HG03159 (cell line): ENCODE data around the gene PM20D1.

ENCODE experiments used
- ATAC-seq: cut with Tn5 transposase; IDR thresholded peaks from one replicate; pipeline ENCODE4 v1.9.1; 2021; ENCODE audit warnings: mild to moderate bottlenecking, moderate library complexity; ENCODE audit not compliant: unreplicated experiment

Gene PM20D1

DNA sequence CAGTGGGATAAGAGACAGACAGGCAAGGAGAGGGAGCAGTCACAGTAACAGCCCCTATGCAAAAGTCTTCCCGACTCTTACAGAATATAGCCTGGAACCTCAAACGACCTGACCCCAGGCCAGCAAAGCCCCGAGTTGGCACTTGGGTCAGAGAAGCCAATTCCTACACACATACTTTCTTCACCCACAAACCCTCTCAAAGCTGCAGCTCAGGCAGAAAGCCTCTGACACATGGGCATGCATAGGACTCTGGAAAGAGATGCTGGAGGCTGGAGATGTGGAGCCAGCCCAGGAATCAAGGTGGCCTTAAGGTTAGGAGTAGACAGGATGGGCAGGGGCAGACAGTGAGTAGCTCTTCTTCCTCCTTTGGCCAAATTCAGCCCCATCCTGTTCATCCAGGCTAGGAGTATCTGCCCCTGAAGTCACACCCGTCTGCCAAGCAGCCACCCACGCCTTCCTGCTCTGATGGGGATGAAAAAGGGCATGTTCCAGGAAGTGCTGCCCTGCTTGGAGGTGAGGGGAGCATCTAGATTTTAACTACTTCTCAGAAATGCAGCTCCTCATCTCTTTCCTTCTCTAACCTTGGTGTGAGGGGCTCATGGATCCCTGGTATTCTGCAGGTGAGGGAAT lies 44.7 kb downstream of the PM20D1 start:
- ATAC-seq = no peak

DNA sequence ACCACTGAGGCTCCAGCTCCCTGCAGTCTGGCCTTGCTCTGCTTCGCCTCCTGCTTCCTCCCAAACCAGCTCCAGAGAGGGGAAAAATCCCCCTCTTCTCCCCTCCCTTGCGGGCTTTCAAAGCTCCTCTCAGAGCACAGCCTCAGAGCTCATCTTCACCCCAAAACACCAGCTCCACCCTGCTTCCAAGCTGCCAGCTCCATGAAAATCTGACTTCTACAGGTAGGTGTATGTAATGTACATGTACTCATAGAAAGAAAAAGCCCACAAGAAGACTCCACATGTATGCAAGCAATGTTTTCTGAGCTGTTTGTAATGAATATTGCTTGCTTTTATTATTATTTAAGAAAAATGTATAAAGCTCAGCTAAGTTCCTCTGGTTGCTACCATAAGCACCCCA lies 45.3 kb downstream of the PM20D1 start:
- ATAC-seq = no peak

DNA sequence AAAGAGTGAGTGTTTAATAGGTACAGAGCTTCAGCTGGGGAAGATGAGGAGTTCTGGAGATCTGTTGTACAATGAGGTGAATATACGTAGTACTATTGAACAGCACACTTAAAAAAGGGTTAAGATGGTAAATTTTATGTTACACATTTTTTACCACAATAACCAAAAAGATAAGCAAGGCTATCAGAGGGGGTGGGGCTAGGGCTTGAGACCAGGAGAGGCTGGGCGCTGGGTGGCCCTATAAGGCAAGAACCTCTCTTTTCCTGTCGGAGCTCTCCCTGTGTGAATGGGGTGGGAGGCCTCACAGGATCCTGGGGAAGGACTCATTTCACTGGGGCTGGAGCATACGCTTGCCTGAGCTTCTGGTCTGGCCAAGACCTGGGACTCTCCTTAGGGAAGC lies 45.9 kb downstream of the PM20D1 start:
- no peak for ATAC-seq

DNA sequence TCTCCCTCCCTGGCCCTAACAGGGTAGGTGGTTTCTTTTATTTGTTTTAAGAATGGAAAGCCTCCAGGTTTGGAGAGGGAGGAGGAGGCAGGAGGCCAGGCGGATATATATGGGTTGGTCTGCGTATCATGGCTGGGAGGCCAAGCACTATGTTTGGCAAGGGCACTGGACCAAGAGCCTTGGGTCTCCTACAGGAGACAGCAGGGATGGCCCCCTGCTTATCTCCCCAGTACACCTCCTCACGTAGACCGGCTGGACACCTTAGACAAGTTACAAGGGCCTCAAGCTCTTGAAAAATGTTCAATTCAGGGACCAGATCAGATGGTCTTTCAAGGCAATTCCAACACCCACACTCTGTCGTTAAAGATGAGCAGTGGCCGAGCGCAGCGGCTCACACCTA lies 47.9 kb downstream of the PM20D1 start:
- no peak for ATAC-seq

DNA sequence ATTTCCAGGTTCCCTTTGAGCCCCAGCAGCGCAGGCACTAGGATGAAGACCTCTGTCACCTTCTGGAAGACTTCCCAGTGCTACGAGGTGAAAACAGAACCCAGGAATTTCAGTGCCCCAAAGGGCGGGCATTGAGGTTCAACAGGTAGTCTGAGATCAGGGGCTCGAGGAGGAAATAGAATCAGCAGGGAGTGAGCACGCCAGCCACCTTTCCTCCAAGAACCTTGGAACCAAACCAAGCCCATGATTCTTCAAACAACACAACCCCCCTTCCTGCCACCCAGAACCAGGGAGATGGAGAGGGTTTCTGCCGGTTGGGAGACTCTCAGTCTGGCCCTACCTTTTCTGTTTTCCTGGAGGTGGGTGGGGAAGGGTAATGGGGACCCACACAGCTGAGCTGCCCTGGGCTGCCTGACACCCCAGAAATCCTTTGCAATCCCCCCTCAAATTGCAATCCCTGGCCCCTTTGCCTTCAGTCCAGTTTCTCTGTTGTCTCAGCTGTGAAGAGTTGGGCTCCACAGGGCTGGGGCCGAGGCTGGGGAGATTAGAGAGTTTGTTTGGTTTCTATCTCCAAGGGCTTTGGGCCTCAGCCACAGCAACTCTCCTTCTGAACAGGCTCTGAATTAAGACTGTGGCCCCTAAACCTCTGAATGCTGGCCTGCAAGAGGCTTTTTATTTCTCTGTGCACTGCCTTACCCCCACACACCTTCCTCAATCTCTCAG lies 48.8 kb downstream of the PM20D1 start:
- ATAC-seq = no peak

DNA sequence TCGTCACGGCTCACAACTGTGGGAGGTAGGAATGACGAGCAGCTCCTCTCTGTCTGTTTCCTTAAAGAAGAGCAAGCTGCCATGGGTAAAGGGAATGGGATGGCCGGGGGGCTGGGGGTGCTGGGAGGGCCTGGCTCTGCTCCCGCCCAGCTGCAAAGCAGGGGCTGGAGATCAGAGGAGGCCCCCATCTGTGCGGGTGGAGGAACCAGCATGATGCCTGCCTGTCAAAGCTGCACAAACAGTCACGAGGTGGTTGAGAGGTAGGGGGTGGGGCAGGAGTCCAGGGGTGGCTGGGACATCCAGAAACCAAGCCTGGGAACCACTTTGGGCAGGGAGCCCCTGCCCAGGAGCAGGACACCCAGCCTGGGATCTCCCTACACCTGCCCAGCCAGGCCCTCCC lies 49.5 kb downstream of the PM20D1 start:
- no peak for ATAC-seq

DNA sequence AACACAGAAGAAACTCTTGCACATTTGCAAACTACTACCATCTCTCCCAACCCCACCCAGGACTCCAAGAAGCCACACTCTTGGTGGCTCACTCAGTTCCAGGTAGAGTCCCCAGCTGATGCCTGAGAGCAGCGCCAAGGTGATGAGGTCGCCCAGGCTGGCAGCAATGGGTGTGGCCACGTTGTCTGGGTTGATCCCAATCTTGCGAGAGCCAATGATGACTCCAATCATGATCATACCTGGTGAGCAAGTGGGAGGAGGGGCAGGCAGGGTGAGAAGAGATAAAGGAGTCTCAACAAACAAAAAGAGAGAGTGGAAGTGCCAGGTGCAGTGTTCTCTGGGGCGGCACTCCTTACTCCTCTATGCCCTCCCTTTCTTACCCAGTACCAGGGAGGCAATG lies 51.4 kb downstream of the PM20D1 start:
- ATAC-seq = no peak

DNA sequence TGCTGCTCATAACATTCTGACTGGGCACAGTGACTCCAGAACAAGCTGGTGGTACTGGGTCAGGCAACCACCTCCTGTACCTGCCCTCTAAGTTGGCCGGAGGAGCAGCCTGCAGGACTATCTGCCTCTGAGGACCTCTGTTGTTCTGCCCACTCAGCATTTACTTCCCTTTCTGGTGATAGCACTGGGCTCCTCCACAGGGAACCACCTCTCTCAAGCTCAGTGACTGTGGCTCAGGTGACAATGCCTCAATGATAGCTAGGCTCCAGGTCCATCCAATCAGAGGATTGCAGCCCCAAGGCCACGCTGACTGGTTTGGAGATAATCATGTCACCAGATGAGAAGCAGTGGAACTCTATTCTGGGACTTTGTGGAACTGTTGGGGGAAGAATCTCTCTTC lies 52.8 kb downstream of the PM20D1 start:
- no peak for ATAC-seq

DNA sequence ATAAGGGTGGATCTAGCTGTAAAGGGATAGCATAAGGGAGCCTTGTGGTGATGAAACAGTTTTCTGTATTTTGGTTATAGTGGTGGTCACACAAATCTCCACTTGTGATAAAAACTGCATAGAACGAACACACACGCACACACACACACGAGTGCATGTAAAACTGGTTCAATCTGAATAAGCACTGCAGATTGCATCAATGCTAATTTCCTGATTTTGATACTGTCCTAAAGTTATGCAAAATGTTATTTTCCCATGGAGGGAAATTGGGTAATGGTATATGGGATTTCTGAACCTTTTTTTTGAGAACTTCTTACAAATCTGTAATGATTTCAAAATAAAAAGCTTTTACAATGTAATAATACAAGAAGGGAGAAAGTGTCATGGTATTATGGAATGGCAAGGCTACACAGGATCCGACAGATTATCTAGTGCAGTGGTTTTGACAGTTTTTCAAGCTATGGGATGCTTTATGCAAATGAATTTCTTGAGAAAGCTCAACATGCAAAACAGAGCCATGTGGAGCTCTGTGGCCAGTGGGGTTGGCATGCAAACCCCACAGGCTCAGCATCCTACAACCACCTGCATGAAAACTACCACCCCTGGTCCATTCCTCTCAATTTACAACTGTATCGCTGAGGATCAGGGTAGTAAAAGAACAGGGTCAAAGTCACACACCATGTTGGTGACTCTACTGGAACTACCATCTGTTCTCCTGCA lies 55.8 kb downstream of the PM20D1 start:
- no peak for ATAC-seq

DNA sequence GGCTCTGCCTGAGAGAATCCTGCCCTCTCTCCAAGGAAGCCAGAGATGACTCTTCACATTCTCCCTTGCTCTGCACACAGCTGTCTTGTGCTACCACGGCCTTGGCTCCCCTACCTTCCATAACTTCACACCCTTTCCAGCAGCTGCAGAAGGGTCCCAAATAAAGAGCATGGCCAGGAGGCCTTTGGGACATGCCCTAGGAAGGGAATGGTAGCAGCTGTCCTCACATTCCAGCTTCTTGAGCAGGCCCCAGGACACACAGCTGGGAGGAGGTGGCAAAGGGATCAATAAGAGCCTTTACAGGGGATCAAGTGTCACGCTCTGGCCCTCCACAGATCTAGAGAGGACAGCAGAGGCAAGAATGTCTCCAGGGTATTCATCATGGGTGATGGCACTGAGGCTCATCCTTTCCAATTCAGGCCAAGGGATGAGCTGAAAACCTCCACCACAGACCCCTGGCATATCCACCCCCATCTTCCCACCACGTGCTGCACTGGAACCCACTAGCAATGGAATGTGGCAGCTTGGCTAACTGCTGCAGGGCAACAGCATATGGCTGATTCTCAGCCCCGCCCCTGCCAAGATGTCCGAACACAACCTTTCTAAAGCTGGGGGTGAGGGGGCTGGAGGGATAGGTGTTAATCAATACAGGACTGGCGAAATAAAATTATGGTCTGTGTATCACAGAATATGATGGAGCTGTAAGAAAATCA lies 56.8 kb downstream of the PM20D1 start:
- ATAC-seq = no peak

DNA sequence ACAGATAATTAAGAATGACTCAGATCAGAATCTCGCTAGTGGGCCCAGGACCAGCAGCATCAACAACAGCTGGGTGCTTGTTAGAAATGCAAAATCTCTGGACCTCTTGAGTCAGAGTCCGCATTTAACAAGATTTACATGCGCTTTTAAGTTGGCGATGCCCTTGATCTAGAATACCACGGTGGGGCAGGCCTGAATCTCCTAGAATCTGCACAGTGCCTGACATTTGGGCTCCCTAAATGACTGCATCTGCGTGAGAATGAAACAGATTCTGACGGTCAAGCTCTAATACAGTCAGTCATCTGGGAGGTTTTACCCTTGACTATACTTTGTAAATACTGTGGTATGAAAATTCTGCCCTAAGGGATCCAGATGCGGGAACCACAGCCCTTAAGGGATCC lies 57.5 kb downstream of the PM20D1 start:
- no peak for ATAC-seq

DNA sequence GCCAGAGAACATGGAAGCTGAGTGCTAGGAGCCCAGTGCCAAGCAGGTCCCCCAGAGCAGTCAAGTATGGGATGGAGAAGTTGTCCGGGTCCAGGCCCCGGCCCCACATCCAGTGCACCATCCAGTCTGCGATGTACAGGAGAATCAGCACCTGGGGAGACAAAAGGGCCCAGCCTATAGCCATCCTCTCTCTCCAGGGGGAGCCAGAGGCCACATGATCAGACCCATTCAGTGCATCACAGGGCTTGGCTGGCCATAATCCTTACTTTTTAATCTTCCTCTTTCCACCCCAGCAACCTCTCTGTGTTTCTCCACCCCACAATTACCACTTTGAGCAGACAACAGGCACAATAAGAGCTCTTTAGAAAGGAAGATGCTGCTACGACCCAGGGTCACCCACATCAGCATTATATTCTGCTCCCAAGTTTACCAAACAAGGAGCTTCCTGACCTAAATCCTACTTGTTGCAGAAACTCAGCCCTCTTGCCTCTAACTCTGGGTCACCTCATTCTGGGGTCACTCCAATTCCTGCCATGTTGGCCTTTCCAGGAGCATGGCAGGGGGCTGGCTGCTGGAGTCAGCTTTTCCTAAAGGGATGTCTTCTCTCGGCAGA lies 58.3 kb downstream of the PM20D1 start:
- peak; percentile 70 for ATAC-seq

DNA sequence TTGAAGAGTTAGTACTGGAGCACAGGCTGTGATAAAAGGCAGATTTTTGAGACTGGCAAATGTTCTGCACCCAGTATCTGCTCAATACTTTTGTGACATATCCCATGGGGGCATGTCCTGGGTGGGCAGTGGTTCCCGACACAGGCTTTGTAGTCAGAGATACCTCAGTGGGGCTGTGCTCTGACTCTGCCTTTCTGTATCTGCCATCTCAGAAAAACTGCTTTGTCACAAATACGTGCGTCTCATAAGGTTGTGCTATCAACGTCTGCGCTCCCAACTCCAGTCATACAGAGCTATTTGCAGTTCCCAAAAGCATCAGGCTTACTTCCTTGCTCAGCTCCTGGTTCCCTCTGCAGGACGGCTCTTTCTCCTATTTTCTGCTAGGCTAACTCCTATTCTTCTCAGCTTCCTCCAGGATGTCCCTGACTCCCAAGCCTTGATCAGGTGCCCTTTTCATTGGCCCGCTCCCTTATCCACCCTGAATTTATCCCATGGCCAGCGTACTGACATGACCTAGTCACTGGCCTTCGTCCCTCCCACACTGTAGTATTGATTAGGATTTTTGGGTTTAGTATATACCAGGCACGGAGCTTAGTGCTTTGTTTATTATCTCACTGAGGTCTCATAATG lies 62.5 kb downstream of the PM20D1 start:
- no peak for ATAC-seq

DNA sequence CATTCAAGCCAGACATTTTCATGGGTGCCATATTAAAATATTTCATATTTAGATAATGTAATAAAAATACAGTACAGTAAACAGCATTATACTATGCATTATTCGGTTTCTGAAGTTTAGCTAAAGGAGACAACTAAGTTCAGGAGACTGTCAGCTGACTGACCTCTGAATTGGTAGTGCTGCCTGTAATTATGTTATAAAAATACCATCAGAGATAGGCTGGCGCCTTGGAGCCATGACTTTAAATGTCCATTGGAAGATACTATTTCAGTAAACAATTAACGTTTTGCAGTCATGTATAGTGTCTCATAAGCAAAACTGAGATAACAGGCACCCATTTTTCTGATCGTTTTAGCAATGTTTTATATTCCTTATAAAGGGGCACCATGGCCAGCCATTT lies 63.3 kb downstream of the PM20D1 start:
- no peak for ATAC-seq

DNA sequence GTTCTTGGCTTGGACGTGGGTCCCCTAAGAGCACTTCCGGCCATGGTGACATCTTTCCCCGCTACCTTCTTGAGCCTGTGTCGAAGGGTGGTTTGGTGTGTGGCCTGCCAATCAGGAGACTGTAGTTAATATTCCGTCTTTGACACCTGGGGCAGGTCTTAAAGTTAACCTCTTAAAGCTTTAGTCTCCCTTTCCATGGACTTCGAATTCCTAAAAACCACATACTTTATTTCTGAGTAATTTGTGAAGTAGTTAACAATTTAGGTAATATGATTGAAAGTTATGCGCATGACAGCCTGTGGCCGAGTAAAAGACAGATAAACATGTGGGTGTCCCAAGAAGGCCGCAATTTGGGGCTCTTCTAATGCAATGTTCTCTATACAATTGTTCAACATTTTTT lies 64.5 kb downstream of the PM20D1 start:
- no peak for ATAC-seq

DNA sequence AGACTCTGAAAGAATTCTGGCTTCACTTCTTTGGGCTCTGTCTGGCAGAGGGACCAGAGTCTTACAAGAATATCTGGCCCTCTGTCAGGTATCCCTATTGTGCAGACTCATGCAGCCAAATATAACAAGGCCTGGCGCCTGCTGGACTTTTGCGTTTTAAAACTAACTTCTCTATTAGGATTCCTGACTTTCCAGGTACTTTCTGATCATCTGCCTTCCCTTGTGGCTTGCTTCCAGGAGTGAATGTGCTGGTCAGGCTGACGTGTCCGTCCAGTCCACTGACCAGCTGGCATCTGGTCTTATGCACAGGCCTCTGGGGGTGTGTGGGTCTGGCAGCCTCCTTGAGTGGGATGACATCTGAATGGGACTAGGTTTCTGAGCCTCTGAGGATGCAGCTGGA lies 66.0 kb downstream of the PM20D1 start:
- no peak for ATAC-seq

DNA sequence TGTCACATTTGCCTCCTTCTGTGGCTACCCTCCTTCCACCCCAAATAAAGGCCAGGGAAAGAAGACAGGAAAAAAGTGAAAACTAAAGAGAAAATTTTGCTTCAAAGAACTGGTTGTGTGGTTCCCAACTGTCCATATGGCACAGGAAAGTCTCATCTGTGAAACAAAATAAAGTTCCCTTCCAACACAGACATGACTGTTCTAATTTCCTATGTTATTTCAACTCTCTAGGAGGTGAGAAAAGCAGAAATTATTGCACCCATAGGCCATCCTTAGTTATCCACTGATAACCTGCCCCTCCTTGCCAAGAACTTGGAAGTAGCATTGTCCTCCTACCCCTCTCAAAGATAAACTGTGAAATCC lies 66.5 kb downstream of the PM20D1 start:
- ATAC-seq = no peak

DNA sequence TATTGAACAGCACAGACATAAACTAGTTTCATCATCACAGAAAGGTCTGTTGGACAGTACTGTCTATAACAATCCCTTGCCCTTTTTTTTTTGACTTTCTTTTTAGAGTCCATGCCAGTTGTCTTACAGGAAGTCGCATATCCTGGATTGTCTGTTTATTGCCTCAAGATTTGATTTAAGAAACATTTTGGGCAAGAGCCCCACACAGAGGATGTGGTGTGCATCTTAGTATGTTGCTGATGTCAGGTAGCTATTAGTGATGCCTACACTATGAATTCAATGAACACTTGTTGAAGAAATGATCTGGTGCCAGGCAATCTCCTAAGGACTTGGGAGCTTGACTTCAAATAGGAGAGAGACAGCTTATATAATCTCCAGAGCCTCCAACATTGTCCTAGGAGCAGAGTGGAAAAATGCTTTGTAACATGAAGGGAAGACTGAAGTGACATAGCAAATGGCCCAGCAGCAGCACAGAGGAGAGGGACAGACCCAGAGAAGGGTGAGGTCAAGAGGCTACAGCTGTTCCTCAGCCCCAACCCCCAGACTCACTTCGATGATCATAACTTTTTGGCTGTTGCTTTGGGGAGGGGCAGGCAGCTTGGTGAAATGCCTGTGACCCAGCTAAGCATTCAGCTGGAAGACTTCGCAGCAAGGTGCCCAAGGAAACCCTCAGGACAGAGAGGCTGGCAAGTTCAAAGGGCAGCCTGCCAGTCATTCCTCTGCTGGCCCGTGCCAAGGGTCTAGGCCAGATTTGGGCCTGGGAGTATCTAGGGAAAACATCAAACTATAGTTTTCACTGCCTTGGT lies 67.1 kb downstream of the PM20D1 start:
- no peak for ATAC-seq

DNA sequence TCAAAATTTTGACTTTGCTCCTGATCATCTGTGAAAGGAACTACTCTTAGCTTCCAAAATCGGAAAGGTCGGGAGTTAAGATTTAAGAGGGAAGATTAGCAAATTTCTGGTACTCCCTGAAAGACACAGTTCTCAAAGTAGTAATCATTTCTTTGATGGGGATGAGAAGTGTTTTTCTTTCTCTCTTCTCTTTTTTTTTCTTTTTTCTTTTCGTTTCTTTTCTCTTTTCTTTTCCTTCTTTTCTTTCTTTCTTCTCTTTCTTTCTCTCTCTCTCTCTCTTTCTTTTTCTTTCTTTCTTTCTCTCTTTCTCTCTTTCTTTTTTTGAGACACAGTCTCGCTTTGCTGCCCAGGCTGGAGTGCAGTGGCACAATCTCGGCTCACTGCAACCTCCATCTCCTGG lies 69.6 kb downstream of the PM20D1 start:
- no peak for ATAC-seq
